Measurements from ENCODE around the gene MYH2. TPM values are rescaled to one million over a fixed set of nuclear protein-coding genes. Genes with fewer than 3 reads are reported as not detected.
A peak's percentile ranks its signal among the peaks of the same experiment; 100 is the strongest.

Gene MYH2
- total RNA-seq, 1 experiment from 2014 or later: not detected

DNA sequence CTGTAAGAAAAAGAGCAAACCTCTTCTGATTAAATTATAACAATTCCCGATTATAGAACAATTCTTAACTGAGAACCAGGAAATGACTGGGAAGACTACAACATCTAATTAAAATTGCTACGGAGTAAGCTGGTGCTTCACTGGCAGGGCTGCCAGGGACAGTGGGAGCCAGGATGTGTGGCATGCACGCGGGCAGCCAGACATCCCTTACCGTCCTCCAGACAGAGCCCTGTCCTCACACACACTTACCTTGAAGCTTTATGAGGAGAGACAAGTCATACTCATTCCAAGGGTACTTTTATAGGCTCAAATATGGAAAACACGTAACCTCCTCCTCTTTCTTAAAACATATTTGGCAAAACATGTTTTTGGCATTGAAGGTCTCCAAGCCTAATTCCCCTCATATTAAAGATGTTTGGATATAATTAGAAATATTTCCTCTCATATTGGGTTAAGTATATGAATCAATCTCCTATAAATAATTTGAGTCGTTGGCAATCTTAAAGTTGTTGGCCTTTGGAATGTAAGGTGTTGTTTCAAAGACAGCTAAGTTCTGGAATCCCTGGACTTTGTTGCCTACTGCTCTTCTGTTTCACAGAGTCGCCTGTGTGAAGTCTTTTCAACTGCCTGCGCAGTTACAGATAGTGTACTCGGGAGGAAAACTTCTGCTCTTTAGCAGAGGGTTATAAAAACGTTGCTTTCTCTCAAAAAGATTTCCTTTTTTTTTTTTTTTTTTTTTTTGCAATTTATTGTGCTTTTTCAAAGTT, 31.0 kb downstream of the MYH2 start, which contains the start of gene MYH1:
Gene MYH1, minus strand, starts transcription at position 272 of the 767 bp plus-strand sequence. CDS start 1,900 bp downstream, outside the sequence.
- Histone ChIP-seq H2AFZ (ENCODE audit: low read depth, low read length, poor library complexity, severe bottlenecking) (no peak within 1 kb of the TSS), H3K4me2 (ENCODE audit: low read length) (no peak within 1 kb of the TSS), H3K4me3 (replicated peaks in 1 of 2; ENCODE audit: low read depth in 1 of 2, low read length in 2 of 2) (no peak within 1 kb of the TSS), H4K20me1 (ENCODE audit: insufficient read depth) (no peaks in the 10 kb centered on the region), H3K27ac (ENCODE audit: low read depth, low read length) (no peak within 1 kb of the TSS), H3K27me3 (ENCODE audit: insufficient read depth, low read length) (peaks cover 73% of the 10 kb centered on the region), H3K9me3 (ENCODE audit: control insufficient read depth in 1 of 2, insufficient read depth in 1 of 2, low read depth in 1 of 2, low read length in 2 of 2) (no peaks in the 10 kb centered on the region), H3K4me1 (ENCODE audit: control insufficient read depth in 1 of 2, insufficient read depth in 2 of 2, low read length in 2 of 2) (no peaks in the 10 kb centered on the region), H3K36me3 (ENCODE audit: control insufficient read depth in 1 of 2, insufficient read depth in 2 of 2, low read length in 2 of 2) (no peaks in the 10 kb centered on the region), H3K9me2 (ENCODE audit: insufficient read depth) (no peaks in the 10 kb centered on the region), H3K79me2 (ENCODE audit: insufficient read depth, low read length) (no peaks in the 10 kb centered on the region), H3K9ac (ENCODE audit: low read length) (no peak within 1 kb of the TSS)
- no peak for TF ChIP-seq EZH2phosphoT487 (IDR thresholded peaks at IDR 0.05; ENCODE audit: borderline replicate concordance)
- intact Hi-C loops (cut with micrococcal nuclease): no loop called here
- POLR2A ChIA-PET: no interaction called here
- no peak for DNase-seq (ENCODE audit: low read depth, low spot score)
- RAD21 ChIA-PET (ENCODE audit: low non-redundant PET in 1 of 2, low total read pairs in 2 of 2, uncharacterized antibody in 2 of 2, unreplicated experiment in 2 of 2): no interaction called here
- no peak for ATAC-seq
- CTCF ChIA-PET: no interaction called here
- BruUV-seq (replicated peaks): no TSS peak

DNA sequence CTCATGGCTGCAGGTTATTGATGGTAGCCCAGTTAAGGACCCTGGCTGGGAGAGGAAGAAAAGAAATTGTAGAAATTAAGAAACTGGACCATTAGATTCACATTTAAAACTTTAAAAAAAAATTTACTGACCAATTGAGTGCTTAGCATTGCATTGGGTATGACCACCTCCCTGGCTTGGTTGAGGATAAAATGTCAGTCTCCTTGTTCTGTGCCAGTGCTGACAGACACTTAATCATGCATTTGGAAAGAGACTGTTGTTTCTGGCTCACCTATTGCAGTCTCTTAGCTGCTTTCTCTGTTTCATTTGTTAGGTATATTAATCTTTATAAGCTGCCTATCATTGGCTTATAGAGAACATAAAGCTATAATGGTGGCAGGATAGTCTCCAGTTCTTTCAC, 32.8 kb downstream of the MYH2 start:
- Histone ChIP-seq H3K4me1 (ENCODE audit: control insufficient read depth in 1 of 2, insufficient read depth in 2 of 2, low read length in 2 of 2) (no peaks in the 10 kb centered on the region), H2AFZ (ENCODE audit: low read depth, low read length, poor library complexity, severe bottlenecking) (no peak overlapping the region), H3K9me2 (ENCODE audit: insufficient read depth) (no peaks in the 10 kb centered on the region), H3K9me3 (ENCODE audit: control insufficient read depth in 1 of 2, insufficient read depth in 1 of 2, low read depth in 1 of 2, low read length in 2 of 2) (no peaks in the 10 kb centered on the region), H3K4me2 (ENCODE audit: low read length) (no peak overlapping the region), H3K27ac (ENCODE audit: low read depth, low read length) (no peak overlapping the region), H3K4me3 (replicated peaks in 1 of 2; ENCODE audit: low read depth in 1 of 2, low read length in 2 of 2) (no peak overlapping the region), H4K20me1 (ENCODE audit: insufficient read depth) (no peaks in the 10 kb centered on the region), H3K27me3 (ENCODE audit: insufficient read depth, low read length) (peaks cover 82% of the 10 kb centered on the region), H3K79me2 (ENCODE audit: insufficient read depth, low read length) (no peaks in the 10 kb centered on the region), H3K9ac (ENCODE audit: low read length) (no peak overlapping the region), H3K36me3 (ENCODE audit: control insufficient read depth in 1 of 2, insufficient read depth in 2 of 2, low read length in 2 of 2) (no peaks in the 10 kb centered on the region)
- BruUV-seq (replicated peaks): no TSS peak
- CTCF ChIA-PET: no interaction called here
- RAD21 ChIA-PET (ENCODE audit: low non-redundant PET in 1 of 2, low total read pairs in 2 of 2, uncharacterized antibody in 2 of 2, unreplicated experiment in 2 of 2): no interaction called here
- POLR2A ChIA-PET: no interaction called here
- 0 out of 2 replicates have a peak, but pooled peaks have one; percentile 80 for TF ChIP-seq EZH2phosphoT487 (IDR thresholded peaks at IDR 0.05; ENCODE audit: borderline replicate concordance)
- no peak for TF ChIP-seq YY1 (IDR thresholded peaks at IDR 0.05; ENCODE audit: extremely low read depth, insufficient replicate concordance, low read depth, low read length)
- TF ChIP-seq CEBPB (IDR thresholded peaks at IDR 0.05; ENCODE audit: low read depth): no peak
- TF ChIP-seq EZH2 (IDR thresholded peaks at IDR 0.05): no peak
- ATAC-seq (no peak), DNase-seq (ENCODE audit: low read depth, low spot score) (no peak)
- intact Hi-C loops (cut with micrococcal nuclease): no loop called here
